ENCODE data around the gene CCP110.

The CCP110 gene

GRCh38 chr16:19499006-19499405, 24.7 kb upstream of the CCP110 start:
- no peaks in the 10 kb centered on the region for H3K9me3 ChIP-seq (ENCODE audit: insufficient read depth, low read length)

DNA sequence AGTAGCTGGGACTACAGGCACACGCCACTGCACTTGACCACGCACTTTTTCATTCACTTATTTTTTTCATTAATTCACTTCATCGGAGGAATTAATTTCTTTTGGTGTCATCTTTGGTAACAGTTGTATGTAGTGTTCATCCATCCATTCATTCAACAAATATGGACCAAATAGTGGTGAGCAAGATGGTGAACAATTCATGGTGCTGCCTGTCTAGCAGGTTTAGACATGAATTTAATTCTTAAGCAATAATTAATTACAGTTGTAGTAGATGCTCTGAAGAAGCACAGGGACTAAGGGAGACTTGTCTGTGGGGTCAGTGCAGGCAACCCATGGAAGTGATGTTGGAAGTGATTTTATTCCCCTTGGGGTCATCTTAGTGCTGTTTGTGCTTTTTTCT, 24.3 kb upstream of the CCP110 start:
- DNase-seq (ENCODE audit: low read depth, low spot score) = no peak
- no peak overlapping the region for H3K4me3 ChIP-seq (ENCODE audit: insufficient read length, low read depth)

More at GRCh38 chr16:19499006-19499405, 24.7 kb upstream of the CCP110 start:
- H3K9ac ChIP-seq (ENCODE audit: insufficient read length, low read depth) = no peak overlapping the region
- DNase-seq (ENCODE audit: low read depth, low spot score) = no peak
- TF ChIP-seq SUZ12 (IDR thresholded peaks at IDR 0.05; ENCODE audit: extremely low read depth, insufficient read depth, insufficient read length) (no peak), ZNF274 (IDR thresholded peaks at IDR 0.05; ENCODE audit: low read depth, low read length) (no peak), YY1 (IDR thresholded peaks at IDR 0.05; ENCODE audit: insufficient read depth, insufficient read length) (no peak)
- peaks cover 50% of the 10 kb centered on the region for H3K36me3 ChIP-seq (ENCODE audit: insufficient read depth, insufficient read length, low read length)
- H3K4me3 ChIP-seq (ENCODE audit: insufficient read length, low read depth) = no peak overlapping the region
- no peaks in the 10 kb centered on the region for H3K27me3 ChIP-seq (ENCODE audit: insufficient read depth, insufficient read length)
- no peaks in the 10 kb centered on the region for H3K4me1 ChIP-seq (ENCODE audit: insufficient read depth, insufficient read length)

GRCh38 chr16:19502395-19503131, 21.2 kb upstream of the CCP110 start:
- TF ChIP-seq YY1 (IDR thresholded peaks at IDR 0.05; ENCODE audit: insufficient read depth, insufficient read length) (peak; percentile 8), SUZ12 (IDR thresholded peaks at IDR 0.05; ENCODE audit: extremely low read depth, insufficient read depth, insufficient read length) (no peak)
- H3K9me3 ChIP-seq (ENCODE audit: insufficient read depth, low read length) = no peaks in the 10 kb centered on the region
- peak; percentile 85 for DNase-seq (ENCODE audit: low read depth, low spot score)

More for the DNA sequence above, 24.3 kb upstream of the CCP110 start:
- no peaks in the 10 kb centered on the region for H3K9me3 ChIP-seq (ENCODE audit: insufficient read depth, low read length)
- peaks cover 55% of the 10 kb centered on the region for H3K36me3 ChIP-seq (ENCODE audit: insufficient read depth, insufficient read length, low read length)
- H3K9ac ChIP-seq (ENCODE audit: insufficient read length, low read depth) = no peak overlapping the region
- TF ChIP-seq YY1 (IDR thresholded peaks at IDR 0.05; ENCODE audit: insufficient read depth, insufficient read length) (no peak), ZNF274 (IDR thresholded peaks at IDR 0.05; ENCODE audit: low read depth, low read length) (no peak), SUZ12 (IDR thresholded peaks at IDR 0.05; ENCODE audit: extremely low read depth, insufficient read depth, insufficient read length) (no peak)
- H3K4me1 ChIP-seq (ENCODE audit: insufficient read depth, insufficient read length) = no peaks in the 10 kb centered on the region
- H3K27me3 ChIP-seq (ENCODE audit: insufficient read depth, insufficient read length) = no peaks in the 10 kb centered on the region

DNA sequence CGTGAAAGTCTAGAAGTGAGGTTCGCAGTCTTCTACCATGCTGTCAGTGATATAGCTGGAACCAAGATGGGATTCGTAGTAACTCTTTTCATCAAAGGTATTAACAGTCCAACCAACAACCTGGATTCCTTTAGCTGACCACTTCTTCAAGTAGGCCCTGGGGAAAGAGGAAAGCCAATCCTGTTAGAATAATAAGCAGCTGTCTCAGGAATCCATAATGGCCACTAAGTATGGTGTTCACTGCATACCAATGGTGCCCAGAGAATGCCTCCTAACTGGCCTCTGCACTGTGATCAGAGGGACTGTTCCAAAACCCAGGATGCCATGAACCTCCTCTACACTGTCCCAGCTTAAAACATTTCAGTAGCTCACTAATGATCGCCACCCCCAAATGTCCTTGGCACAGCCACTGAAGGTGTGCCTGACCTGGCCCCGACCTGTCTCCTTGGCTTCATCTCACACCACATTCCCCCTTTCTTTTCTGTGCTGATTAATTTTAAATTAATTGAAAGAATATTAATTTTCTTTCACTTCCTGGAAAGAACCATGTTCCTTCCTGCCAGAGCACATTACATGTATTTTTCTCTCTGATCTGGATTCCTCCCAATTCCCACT, 20.2 kb upstream of the CCP110 start:
- no peak for TF ChIP-seq YY1 (IDR thresholded peaks at IDR 0.05; ENCODE audit: insufficient read depth, insufficient read length)
- TF ChIP-seq SUZ12 (IDR thresholded peaks at IDR 0.05; ENCODE audit: extremely low read depth, insufficient read depth, insufficient read length) = no peak
- TF ChIP-seq ZNF274 (IDR thresholded peaks at IDR 0.05; ENCODE audit: low read depth, low read length) = no peak
- H3K27me3 ChIP-seq (ENCODE audit: insufficient read depth, insufficient read length) = no peaks in the 10 kb centered on the region
- no peaks in the 10 kb centered on the region for H3K4me1 ChIP-seq (ENCODE audit: insufficient read depth, insufficient read length)
- no peak for DNase-seq (ENCODE audit: low read depth, low spot score)
- no peak overlapping the region for H3K9ac ChIP-seq (ENCODE audit: insufficient read length, low read depth)
- no peak overlapping the region for H3K4me3 ChIP-seq (ENCODE audit: insufficient read length, low read depth)
- H3K36me3 ChIP-seq (ENCODE audit: insufficient read depth, insufficient read length, low read length) = peaks cover 83% of the 10 kb centered on the region
- H3K9me3 ChIP-seq (ENCODE audit: insufficient read depth, low read length) = no peaks in the 10 kb centered on the region

More at GRCh38 chr16:19502395-19503131, 21.2 kb upstream of the CCP110 start:
- Histone ChIP-seq H3K4me1 (ENCODE audit: insufficient read depth, insufficient read length) (no peaks in the 10 kb centered on the region), H3K4me3 (ENCODE audit: insufficient read length, low read depth) (no peak overlapping the region), H3K27me3 (ENCODE audit: insufficient read depth, insufficient read length) (no peaks in the 10 kb centered on the region), H3K36me3 (ENCODE audit: insufficient read depth, insufficient read length, low read length) (peaks cover 81% of the 10 kb centered on the region), H3K9ac (ENCODE audit: insufficient read length, low read depth) (no peak overlapping the region)

DNA sequence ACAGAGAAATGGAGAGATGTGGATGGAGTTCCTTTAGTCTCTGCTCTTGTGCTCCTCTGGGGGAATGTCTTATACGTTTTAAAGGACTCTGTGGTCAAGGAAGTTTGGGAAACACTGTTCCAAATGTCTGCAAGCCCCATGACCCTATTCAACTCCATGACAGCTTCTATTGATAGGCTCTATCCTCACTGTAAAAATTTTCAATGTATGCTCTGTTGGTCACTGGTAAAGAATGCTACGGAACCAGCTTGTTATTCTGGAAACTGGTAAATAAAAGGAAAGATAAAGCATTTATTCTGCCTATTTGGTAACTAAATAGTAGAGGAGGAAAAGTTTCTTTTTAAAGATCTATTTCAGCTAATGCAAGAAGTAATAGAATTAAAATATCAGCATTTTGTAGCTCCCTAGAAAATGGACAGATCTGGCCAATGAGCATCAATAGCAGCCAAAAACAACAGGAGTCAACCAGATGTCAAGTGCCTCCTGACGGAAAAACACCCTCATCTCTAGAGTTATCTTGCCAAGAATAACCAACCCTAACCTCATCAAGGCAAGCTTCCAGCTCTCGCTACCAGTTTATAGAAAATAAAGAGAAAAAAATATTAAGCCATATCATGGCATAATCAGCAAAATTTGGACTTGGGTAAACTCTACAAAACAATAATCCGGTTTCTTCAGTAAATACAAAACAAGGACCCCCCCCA, 18.0 kb upstream of the CCP110 start:
- H3K27me3 ChIP-seq (ENCODE audit: insufficient read depth, insufficient read length) = no peaks in the 10 kb centered on the region
- no peaks in the 10 kb centered on the region for H3K4me1 ChIP-seq (ENCODE audit: insufficient read depth, insufficient read length)
- no peak overlapping the region for H3K4me3 ChIP-seq (ENCODE audit: insufficient read length, low read depth)
- peaks cover 81% of the 10 kb centered on the region for H3K36me3 ChIP-seq (ENCODE audit: insufficient read depth, insufficient read length, low read length)
- TF ChIP-seq ZNF274 (IDR thresholded peaks at IDR 0.05; ENCODE audit: low read depth, low read length) = no peak
- no peak for TF ChIP-seq YY1 (IDR thresholded peaks at IDR 0.05; ENCODE audit: insufficient read depth, insufficient read length)
- no peak for TF ChIP-seq SUZ12 (IDR thresholded peaks at IDR 0.05; ENCODE audit: extremely low read depth, insufficient read depth, insufficient read length)
- no peak overlapping the region for H3K9ac ChIP-seq (ENCODE audit: insufficient read length, low read depth)
- no peak for DNase-seq (ENCODE audit: low read depth, low spot score)
- H3K9me3 ChIP-seq (ENCODE audit: insufficient read depth, low read length) = no peaks in the 10 kb centered on the region

- no peaks in the 10 kb centered on the region for H3K4me1 ChIP-seq (ENCODE audit: insufficient read depth, insufficient read length)
- H3K9ac ChIP-seq (ENCODE audit: insufficient read length, low read depth) = no peak overlapping the region
- peaks cover 69% of the 10 kb centered on the region for H3K36me3 ChIP-seq (ENCODE audit: insufficient read depth, insufficient read length, low read length)
- DNase-seq (ENCODE audit: low read depth, low spot score) = no peak
- no peak overlapping the region for H3K4me3 ChIP-seq (ENCODE audit: insufficient read length, low read depth)
- no peak for TF ChIP-seq YY1 (IDR thresholded peaks at IDR 0.05; ENCODE audit: insufficient read depth, insufficient read length)
- no peak for TF ChIP-seq ZNF274 (IDR thresholded peaks at IDR 0.05; ENCODE audit: low read depth, low read length)
- no peak for TF ChIP-seq SUZ12 (IDR thresholded peaks at IDR 0.05; ENCODE audit: extremely low read depth, insufficient read depth, insufficient read length)
- no peaks in the 10 kb centered on the region for H3K27me3 ChIP-seq (ENCODE audit: insufficient read depth, insufficient read length)
- H3K9me3 ChIP-seq (ENCODE audit: insufficient read depth, low read length) = no peaks in the 10 kb centered on the region
Measured at GRCh38 chr16:19506965-19507364, 16.8 kb upstream of the CCP110 start.

GRCh38 chr16:19507867-19508266, 15.9 kb upstream of the CCP110 start:
- Histone ChIP-seq H3K36me3 (ENCODE audit: insufficient read depth, insufficient read length, low read length) (peaks cover 61% of the 10 kb centered on the region), H3K9ac (ENCODE audit: insufficient read length, low read depth) (no peak overlapping the region), H3K9me3 (ENCODE audit: insufficient read depth, low read length) (no peaks in the 10 kb centered on the region), H3K4me3 (ENCODE audit: insufficient read length, low read depth) (no peak overlapping the region), H3K4me1 (ENCODE audit: insufficient read depth, insufficient read length) (no peaks in the 10 kb centered on the region), H3K27me3 (ENCODE audit: insufficient read depth, insufficient read length) (no peaks in the 10 kb centered on the region)
- no peak for TF ChIP-seq YY1 (IDR thresholded peaks at IDR 0.05; ENCODE audit: insufficient read depth, insufficient read length)
- no peak for DNase-seq (ENCODE audit: low read depth, low spot score)

Measured in NT2/D1 (cell line).